OCI-LY7 (cell line): ENCODE measurements around the gene EEF1A2. TPM values are rescaled to one million over a fixed set of nuclear protein-coding genes. Genes with fewer than 3 reads are reported as not detected.

ENCODE experiments used
- BruUV-seq: library from RNA; stranded (reverse); fragments of 400-500 nt; replicated peaks from 2 replicates; lab custom pipeline; 2021; lab: Mats Ljungman, UMichigan
- CTCF ChIA-PET: fragments of 300-600 bp; sonication (Branson Sonifier 250); formaldehyde crosslinking; loops from one replicate; lab custom pipeline; 2022; ENCODE audit warnings: antibody characterized with exemption; ENCODE audit not compliant: unreplicated experiment; lab: Charles Lee
- POLR2A ChIA-PET: fragments of 300-600 bp; sonication (Branson Sonifier 250); formaldehyde crosslinking; loops from one replicate; lab custom pipeline; 2022; ENCODE audit warnings: antibody characterized with exemption; lab: Charles Lee
- DNase-seq: peaks from one replicate; pipeline ENCODE4 v3.0.0-alpha.2; 2015; ENCODE audit warnings: low spot score
- H2AFZ ChIP-seq: fragments of 200-600 bp; sonication (generic), shearing (Covaris generic); 2 replicates; pipeline ENCODE4 v1.6.1; 2014; ENCODE audit warnings: mild to moderate bottlenecking, antibody characterized with exemption, low read length, moderate library complexity
- H3K27ac ChIP-seq: fragments of 200-600 bp; sonication (generic); 2 replicates; pipeline ENCODE4 v1.5.1; 2014; ENCODE audit warnings: mixed run types, low read depth, mild to moderate bottlenecking, moderate library complexity, low read length, inconsistent platforms; ENCODE audit not compliant: poor library complexity, severe bottlenecking
- H3K36me3 ChIP-seq: fragments of 200-600 bp; sonication (generic); 2 replicates; pipeline ENCODE4 v1.6.1; 2014; ENCODE audit warnings: mild to moderate bottlenecking, antibody characterized with exemption, low read length, moderate library complexity, mixed read lengths; ENCODE audit not compliant: insufficient read depth
- H3K4me1 ChIP-seq: fragments of 200-600 bp; sonication (generic); 2 replicates; pipeline ENCODE4 v1.5.1; 2014; ENCODE audit warnings: mild to moderate bottlenecking, low read length; ENCODE audit not compliant: insufficient read depth, poor library complexity, severe bottlenecking
- H3K4me2 ChIP-seq: fragments of 200-600 bp; sonication (generic); 2 replicates; pipeline ENCODE4 v1.6.1; 2014; ENCODE audit warnings: mild to moderate bottlenecking, low read length
- H3K4me3 ChIP-seq: fragments of 200-600 bp; sonication (generic); 2 replicates; pipeline ENCODE4 v1.5.1; 2014; ENCODE audit warnings: mild to moderate bottlenecking, low read depth, low read length; ENCODE audit not compliant: poor library complexity, severe bottlenecking
- H3K79me2 ChIP-seq: fragments of 200-600 bp; sonication (generic); 2 replicates; pipeline ENCODE4 v1.6.1; 2016; ENCODE audit warnings: low read depth, mild to moderate bottlenecking, low read length, moderate library complexity, mixed read lengths; ENCODE audit not compliant: insufficient read depth
- H3K9me2 ChIP-seq: fragments of 200-600 bp; sonication (generic); 2 replicates; pipeline ENCODE4 v1.6.1; 2016; ENCODE audit warnings: mild to moderate bottlenecking, low read length, mixed read lengths; ENCODE audit not compliant: insufficient read depth
- H3K9me3 ChIP-seq: fragments of 200-600 bp; sonication (generic); 2 replicates; pipeline ENCODE4 v1.6.1; 2014; ENCODE audit warnings: mild to moderate bottlenecking, mixed run types, low read length, mixed read lengths
- H4K20me1 ChIP-seq: fragments of 200-600 bp; sonication (generic); 2 replicates; pipeline ENCODE4 v1.6.1; 2014; ENCODE audit warnings: mild to moderate bottlenecking, antibody characterized with exemption, low read length, moderate library complexity, mixed read lengths; ENCODE audit not compliant: insufficient read depth
- EZH2phosphoT487 ChIP-seq: fragments of 200-600 bp; sonication (generic); IDR thresholded peaks from 2 replicates; pipeline ENCODE4 v1.6.1; 2018; ENCODE audit warnings: low read depth, borderline replicate concordance, mild to moderate bottlenecking, mixed run types, antibody characterized with exemption, low read length, moderate library complexity, mixed read lengths
- intact Hi-C: fragments of 100-400 bp; cut with micrococcal nuclease; formaldehyde crosslinking; loops from one replicate; pipeline ENCODE4 v1.10.0; 2022; ENCODE audit not compliant: unreplicated experiment
- total RNA-seq, 2 experiments: library from RNA; depleted of rRNA in 1 of 2; stranded (reverse); fragments of >200 nt in 1 of 2; shearing (Covaris generic) in 1 of 2; gene quantifications; 2 replicates each; pipeline ENCODE4 v1.2.3, GENCODE V29; 2014 to 2022
- TF ChIP-seq, protein P1 (sequence below): fragments of 200-600 bp; sonication (generic); conservative IDR thresholded peaks from 2 replicates; pipeline ENCODE4 v1.5.1; 2014; ENCODE audit warnings: mild to moderate bottlenecking, antibody characterized with exemption, low read length, moderate library complexity, mixed read lengths

Gene EEF1A2
- total RNA-seq, 2 experiments from 2014 or later = 0.22 TPM; not detected in 1

DNA sequence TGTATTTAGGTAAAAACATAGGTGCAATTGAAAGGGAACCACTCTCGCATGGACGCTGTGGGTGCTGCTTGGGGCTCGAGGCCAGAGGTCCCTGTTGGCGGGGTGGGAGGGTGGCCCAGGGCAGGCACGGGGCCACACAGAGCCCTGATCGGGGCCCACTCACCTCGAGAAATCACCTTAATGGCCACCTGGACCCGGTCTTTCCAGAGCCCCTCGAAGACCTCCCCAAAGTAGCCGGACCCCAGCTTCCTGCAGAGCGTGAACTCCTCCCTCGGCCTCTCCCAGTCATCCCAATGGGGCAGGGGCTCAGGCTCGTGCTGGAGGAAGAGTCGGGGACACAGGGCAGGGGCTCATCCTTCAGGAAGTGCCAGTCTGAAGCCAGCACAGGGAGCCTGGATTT lies 34.5 kb upstream of the EEF1A2 start:
- Histone ChIP-seq H4K20me1 (no peaks in the 10 kb centered on the region), H3K9me3 (no peaks in the 10 kb centered on the region), H3K27ac (no peak overlapping the region), H3K79me2 (no peaks in the 10 kb centered on the region), H3K9me2 (no peaks in the 10 kb centered on the region), H3K4me1 (peaks cover 18% of the 10 kb centered on the region), H3K36me3 (no peaks in the 10 kb centered on the region), H2AFZ (no peak overlapping the region), H3K4me3 (no peak overlapping the region), H3K4me2 (no peak overlapping the region)
- no TSS peak for BruUV-seq
- ChIA-PET CTCF (no interaction called here), POLR2A (no interaction called here)
- intact Hi-C loops = loop anchor here (10.0 kb wide), 1 partner anchor 331 kb away; the partner anchor contains the start of genes ABHD16B and TPD52L2
- no peak for DNase-seq
- no peak for TF ChIP-seq EZH2phosphoT487
- TF ChIP-seq, protein P1, sequence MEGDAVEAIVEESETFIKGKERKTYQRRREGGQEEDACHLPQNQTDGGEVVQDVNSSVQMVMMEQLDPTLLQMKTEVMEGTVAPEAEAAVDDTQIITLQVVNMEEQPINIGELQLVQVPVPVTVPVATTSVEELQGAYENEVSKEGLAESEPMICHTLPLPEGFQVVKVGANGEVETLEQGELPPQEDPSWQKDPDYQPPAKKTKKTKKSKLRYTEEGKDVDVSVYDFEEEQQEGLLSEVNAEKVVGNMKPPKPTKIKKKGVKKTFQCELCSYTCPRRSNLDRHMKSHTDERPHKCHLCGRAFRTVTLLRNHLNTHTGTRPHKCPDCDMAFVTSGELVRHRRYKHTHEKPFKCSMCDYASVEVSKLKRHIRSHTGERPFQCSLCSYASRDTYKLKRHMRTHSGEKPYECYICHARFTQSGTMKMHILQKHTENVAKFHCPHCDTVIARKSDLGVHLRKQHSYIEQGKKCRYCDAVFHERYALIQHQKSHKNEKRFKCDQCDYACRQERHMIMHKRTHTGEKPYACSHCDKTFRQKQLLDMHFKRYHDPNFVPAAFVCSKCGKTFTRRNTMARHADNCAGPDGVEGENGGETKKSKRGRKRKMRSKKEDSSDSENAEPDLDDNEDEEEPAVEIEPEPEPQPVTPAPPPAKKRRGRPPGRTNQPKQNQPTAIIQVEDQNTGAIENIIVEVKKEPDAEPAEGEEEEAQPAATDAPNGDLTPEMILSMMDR = no peak

GRCh38 chr20:63532449-63532971 lies 33.6 kb upstream of the EEF1A2 start:
- Histone ChIP-seq H3K4me3 (no peak overlapping the region), H3K36me3 (no peaks in the 10 kb centered on the region), H3K4me1 (peaks cover 10% of the 10 kb centered on the region), H3K4me2 (no peak overlapping the region), H4K20me1 (no peaks in the 10 kb centered on the region), H3K9me3 (no peaks in the 10 kb centered on the region), H3K27ac (no peak overlapping the region), H3K9me2 (no peaks in the 10 kb centered on the region), H3K79me2 (no peaks in the 10 kb centered on the region), H2AFZ (no peak overlapping the region)
- DNase-seq = no peak
- intact Hi-C loops = loop anchor here (10.0 kb wide), 1 partner anchor 332 kb away; the partner anchor contains the start of genes ABHD16B and TPD52L2
- no TSS peak for BruUV-seq
- ChIA-PET CTCF (no interaction called here), POLR2A (no interaction called here)
- TF ChIP-seq EZH2phosphoT487 = no peak
- TF ChIP-seq, protein P1 = no peak

GRCh38 chr20:63531686-63532448 lies 33.0 kb upstream of the EEF1A2 start:
- TF ChIP-seq, protein P1 = no peak
- no peak for TF ChIP-seq EZH2phosphoT487
- H2AFZ ChIP-seq = no peak overlapping the region
- DNase-seq = no peak
- BruUV-seq = no TSS peak
- H4K20me1 ChIP-seq = no peaks in the 10 kb centered on the region
- H3K4me3 ChIP-seq = no peak overlapping the region
- no peaks in the 10 kb centered on the region for H3K9me2 ChIP-seq
- no peak overlapping the region for H3K27ac ChIP-seq
- no peaks in the 10 kb centered on the region for H3K79me2 ChIP-seq
- POLR2A ChIA-PET = no interaction called here
- no peak overlapping the region for H3K4me2 ChIP-seq
- H3K9me3 ChIP-seq = no peaks in the 10 kb centered on the region
- no peaks in the 10 kb centered on the region for H3K36me3 ChIP-seq
- CTCF ChIA-PET = no interaction called here
- intact Hi-C loops = loop anchor here (10.0 kb wide), 1 partner anchor 333 kb away; the partner anchor contains the start of genes ABHD16B and TPD52L2
- peaks cover 4% of the 10 kb centered on the region for H3K4me1 ChIP-seq
